Fibroblast of peridontal ligament (primary cell): ENCODE measurements around the gene PI16.
"Not testable (repeated sequence)": the region's sequence is repeated elsewhere in the genome, so short reads cannot be mapped to it uniquely, and the experiment has no call there.

Experiments
- DNase-seq: peaks from one replicate; pipeline ENCODE4 v3.0.0-alpha.2; 2010; ENCODE audit errors: extremely low read depth

The PI16 gene

DNA sequence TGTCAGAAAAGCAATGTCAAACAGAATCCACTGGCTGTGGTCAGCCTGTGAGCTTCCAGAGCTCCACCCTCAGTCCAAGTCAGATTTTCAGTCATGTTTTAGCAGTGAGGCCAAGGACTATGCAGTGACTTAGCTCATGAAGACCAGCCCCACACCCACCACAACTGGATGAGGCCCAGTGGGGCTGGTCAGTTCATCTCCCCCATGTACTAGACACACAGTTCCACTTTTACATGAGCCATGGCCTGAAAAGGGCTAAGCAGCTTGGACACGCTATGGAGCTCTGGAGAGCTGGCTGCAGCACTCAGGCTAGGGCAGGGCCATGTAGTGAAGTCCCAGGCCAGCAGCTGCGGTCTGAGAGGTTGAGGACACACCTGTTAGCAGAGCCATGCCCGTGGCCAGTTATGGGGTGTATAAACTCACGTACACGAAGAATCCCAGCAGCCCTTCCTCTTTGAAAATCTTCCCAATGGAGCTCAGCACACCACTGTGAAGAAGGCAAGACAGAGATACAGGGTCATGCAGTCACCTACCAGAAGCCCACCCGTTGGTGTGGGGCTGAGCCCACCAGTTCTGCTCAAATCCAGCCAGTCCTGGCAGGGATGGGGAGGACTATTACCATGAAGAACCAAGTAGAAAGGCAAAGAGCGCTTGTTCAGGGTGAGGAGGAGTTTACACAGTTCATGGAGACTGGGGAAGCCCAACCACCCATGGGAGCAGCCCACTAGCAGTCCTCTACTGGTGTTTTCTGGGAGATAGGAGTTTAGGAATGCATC, 20.9 kb downstream of the PI16 start:
- no peak for DNase-seq

DNA sequence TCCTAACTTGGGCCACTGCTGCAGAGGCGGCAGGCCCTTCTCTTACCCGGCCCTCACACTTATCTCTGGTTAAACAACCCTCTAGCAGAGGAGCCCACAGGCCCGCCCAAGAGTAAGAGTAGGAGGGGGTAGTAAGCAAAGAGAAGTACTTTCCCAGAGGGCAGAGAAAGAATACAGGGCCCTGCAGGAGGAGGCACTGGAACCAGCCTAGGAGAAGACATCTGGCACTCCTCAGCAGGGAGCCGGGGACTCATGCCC, 21.4 kb downstream of the PI16 start:
- no peak for DNase-seq

DNA sequence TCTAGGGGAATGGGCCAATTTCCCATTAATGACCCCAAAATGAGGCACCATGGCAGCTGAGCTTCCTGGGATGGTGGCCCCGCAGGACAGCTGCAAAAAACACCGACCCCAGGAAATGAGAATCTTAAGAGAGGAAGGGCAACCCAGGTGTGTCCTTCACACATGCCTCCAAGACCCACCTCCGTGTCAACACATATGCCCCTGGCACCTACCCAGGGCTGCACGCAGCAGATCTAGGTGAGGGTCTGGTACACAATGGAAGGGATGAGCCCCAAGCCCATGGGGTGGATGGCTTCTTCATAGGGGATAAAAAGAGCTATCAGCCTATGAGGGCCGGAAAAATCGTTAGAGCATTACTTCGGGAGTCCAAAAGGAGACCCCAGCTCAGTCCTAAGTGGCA, 22.0 kb downstream of the PI16 start:
- no peak for DNase-seq

DNA sequence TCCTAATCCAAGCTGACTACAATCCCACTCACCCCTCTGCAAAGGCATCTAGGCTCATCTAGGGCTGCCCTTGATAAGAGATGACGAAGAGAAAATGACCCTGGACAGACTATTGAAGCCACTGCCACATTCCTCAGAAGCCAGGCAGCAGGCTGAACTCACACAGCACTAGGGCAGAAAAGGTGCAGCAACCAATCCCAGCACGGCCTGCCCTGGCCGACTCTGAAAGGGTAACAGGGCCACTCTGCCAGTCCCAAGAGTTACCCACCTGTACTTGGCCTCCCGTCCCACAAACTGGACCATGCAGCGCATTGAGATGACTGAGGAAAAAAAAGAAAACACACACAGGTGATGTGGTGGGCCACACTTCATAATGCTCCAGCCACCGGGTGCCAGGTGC, 22.4 kb downstream of the PI16 start:
- DNase-seq: no peak

DNA sequence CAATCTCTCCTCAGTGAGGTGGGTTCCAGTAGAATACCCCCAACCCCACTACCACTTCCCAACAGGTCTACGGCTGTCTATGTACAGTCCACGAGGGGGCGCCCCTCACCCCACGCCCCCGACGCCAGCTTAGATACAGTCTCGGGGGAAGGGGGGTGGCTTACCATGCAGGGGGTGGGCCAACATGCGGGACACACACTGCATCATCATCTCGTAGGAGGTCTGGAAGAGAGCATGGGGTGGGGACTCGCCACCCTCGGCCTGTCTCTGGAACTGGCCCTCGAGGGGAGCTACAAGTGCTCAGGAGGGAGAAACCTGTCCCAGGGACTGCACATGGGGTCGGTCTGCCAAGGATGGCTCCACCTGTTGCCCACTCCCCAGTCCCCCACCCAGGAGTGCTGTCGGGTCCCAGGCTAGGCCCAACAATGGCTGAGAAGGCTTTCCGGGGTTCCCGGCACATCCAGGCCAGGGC, 23.0 kb downstream of the PI16 start:
- no peak for DNase-seq

DNA sequence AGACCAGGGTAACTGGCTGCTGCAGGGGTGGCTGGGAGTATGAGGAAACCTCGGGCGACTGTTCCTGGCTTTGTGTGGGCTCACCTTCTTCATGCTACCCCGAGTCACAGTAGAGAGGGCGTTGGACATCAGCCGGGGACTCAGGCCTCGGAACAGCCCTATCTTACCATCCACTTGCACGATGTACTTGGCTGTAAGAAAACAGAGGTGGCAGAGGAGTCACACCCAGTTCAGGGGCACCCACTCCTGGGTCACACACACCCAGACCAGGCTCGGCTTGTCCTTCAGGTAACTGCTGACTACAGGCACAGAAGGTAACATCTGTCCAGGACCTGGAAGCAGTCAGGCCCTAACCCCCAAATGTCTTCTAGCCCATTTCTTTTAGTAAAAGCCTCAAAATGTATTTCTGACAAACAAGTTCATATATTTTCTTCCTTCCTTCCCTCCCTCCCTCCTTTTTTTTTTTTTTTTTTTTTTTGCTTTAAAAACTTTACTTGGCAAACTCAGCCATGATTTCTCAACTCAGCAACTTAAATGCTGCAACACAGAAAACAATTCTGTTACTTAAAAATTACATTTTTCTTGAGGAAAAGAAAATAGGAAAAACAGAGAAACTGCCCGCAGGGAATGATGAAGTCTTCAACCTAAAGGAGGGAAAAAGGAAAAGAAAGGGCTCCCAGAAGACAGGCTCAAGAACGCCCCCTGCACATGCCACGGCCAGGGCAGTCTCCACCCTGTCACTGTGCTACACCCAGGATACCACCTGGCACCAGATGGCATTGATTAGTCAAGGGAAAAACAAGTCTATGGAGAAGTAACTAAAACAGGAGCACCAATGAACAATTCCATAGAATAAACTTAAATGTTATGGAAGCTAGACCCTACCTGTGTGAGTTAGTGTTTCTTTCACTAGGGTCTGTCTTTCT, 24.1 kb downstream of the PI16 start:
- DNase-seq: no peak

DNA sequence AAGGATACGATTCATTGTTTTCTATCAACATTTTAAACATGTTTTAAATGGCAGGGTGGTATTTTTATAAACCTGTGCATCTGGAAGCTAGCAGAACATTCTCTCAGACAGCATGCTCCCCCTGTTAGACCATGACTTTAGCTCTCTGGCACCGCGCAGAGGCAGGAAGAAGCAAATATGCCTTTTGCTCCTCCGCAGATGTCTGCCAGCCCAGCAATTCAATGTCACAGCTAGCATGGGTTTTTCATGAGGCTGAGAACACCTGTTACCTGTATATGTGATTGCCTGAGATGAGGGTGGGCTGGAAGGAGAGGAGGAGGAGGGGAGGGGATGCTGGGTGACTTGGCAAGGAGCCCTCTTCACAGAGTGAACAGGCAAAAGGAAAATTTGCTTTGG, 24.8 kb downstream of the PI16 start:
- DNase-seq: peak; percentile 73

DNA sequence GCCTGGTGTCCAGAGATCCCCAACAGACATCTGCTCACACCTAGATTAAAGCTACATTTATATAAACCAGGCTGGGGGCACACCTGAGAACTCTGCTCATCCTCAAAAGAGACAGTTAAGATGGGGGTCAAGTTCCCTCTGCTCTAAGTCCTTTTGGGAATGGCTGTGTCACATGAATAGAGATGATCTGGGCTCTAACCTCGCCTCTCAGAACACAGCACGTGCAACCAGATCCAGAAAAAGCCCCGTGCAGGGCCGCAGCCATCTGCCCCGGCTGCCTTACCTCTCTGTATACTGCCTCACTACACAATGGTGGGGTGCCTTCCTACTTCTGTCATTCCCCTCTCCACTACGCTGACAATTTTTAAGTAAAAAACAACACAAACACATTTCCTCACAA, 25.6 kb downstream of the PI16 start:
- DNase-seq: no peak

DNA sequence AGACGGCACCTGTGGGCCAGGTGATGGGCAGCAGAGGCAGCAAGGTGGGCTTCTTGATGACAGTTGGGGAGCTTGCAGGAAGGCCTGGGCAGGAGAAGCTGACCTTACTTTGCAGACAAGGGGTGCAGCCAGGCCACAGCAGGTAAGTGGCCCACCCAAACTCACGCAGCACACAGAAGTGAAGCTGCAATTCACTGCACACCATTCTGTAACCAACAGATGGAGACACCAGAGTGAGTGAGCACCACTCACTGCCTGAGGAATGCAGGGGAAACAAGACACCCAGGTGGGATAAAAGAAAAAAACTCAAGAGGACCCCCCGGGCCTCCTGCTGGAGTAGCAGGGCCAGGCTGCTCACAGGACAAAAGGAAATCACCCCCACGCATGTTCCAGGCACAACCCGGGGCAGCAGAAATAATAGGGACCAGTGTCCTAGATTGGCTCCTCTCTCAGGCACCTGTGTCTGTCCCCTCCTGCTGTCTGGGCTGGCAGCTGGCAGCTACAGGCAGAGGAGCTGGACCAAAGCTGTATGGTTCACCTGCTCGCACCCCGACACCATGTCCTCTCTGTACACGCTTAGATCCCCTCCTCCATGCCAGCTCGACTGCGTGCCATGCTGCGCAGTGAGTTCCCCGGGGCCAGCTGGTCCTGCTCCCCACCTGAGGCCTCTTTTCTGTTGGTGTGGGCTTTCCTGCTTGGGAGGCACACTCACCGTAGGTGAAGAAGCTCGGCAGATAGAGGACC, 26.5 kb downstream of the PI16 start:
- no peak for DNase-seq

DNA sequence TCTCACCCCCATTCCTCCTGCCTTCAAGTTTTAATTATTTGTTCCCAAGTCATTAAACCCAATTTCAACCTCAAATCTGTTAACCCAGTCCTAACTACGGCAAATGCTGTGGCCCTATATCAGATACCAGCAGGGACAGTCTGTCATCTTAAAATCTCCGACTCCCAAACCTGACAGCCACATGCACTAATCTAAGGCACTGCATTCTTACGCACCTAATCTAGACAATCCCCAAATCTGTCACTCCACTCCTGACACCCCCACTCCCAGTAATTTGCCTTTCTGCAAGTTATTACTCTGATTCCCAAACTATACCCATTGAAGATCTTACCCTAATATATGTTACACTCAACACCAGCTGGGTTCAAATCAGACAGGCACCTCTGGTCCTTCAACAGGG, 29.0 kb downstream of the PI16 start:
- DNase-seq: no peak

DNA sequence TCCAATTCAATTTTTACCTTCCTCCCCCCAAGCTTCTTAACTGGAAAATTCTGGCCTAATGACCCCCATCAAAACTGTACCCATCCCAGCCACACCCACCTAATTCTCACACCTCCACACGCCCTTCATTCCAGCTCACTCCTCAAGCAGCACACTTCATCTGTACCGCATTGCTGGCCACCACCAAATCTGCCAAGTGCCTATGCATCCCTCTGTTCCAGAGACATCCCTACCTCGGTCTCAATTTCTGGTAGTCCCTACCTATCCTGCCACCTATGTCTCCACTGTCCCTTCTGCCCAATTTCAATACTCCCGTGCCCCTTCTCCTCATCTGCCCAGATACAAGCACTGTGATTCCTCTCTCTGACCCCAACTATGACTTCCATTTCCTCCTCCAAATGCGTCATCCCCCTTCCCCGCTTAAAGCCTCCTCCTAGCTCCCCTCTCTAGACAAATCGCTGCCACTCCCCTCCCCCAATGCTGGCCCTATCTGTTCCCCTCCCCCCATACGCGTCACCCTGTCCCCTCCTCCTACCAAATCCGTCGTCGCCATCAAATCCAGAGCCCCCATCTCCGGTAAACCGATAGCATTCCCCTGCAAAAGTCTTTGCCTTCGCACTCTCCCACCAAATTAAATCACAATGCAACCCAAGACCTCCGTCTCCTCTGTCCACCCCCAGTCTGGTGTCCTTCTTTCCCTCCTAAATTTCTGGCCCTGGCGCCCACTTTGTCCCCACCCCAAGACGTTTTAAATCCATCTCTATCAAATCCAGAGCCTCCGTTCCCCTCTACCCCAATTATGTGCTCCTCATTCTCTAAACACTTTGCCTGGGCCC, 30.3 kb downstream of the PI16 start:
- peak; percentile 71 for DNase-seq

DNA sequence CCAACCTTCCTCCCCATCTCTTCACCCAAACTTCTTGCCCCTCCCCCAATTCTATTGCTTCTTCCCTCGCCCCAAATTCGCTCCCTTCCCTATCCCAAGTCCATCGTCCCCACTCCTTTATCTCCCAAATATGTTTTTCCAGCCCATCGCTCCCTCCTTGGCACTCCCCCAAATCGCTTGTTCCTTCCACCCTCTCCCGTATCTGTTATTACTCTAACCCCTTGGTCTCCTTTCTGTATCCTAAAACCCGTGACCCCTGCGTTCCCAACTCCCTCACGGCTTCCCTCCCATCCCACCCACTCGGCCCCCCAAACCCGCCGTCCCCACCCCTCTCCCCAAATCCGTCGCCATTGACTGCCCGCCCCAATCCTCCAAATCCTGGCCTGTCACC, 30.9 kb downstream of the PI16 start:
- no peak for DNase-seq

DNA sequence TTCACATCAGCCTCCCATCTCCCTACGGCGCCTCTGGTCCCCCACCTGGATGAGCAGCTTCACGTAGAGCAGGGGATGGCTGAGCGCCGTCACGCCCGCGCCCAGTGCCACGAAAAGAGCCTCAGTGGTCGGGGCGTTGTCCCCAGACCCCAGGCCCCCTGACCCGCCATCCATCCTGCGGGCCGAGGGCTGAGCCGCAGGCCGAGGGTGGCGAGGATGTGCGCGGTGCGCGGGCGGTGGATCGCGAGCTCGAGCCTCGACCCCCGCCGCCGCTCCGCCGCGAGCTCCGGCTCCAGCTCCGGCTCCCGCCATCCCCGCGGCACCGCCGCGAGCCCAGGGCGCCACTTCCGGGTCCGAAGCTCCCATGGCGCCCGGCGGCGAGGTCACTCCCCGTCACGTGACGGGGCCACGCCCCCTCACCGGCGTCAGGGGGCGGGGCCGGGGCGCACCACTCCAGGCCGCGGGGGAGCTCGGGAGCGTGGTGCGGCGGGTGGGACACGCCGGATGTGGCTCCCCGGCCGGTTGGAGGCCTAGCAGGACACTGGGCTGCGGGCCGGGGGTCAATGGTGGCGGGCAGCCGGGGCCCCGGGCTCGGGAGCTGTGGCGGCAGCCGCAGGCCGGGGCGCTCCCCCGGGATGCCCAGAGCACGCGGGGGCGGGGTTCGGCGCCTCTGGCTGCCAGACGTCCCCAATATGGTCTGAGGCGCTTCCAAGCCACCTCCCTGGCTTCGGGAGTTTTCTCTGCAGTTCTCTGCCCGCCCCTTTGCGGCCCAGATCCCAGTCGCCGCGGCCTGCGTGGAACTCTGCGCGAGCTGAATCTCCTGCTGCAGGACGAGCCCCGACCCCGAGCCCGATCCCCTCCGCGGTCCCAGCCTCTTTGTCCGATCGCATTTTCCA, 31.5 kb downstream of the PI16 start, which contains the start of gene MTCH1:
TSS of gene MTCH1 (minus strand) at position 389 of the 896 bp plus-strand sequence. CDS start at position 366, 23 bp downstream.
- DNase-seq: peak; percentile 85

DNA sequence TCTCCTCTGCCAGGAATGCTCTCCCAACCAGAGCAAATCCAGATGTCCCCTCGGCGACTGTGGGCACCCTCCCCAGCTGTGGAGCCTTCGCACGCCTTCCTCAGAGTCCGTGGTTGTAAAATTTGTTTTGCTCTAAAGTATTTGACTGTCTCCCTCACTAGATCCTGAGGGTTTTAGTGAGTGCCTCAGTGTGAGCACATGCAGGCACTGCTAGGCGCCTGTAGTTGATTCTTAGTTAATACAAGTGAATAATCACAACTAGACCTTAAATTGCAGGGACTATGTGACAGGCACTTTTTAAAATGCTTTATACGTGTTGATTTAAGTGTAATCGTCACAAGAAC, 32.1 kb downstream of the PI16 start:
- DNase-seq: no peak

DNA sequence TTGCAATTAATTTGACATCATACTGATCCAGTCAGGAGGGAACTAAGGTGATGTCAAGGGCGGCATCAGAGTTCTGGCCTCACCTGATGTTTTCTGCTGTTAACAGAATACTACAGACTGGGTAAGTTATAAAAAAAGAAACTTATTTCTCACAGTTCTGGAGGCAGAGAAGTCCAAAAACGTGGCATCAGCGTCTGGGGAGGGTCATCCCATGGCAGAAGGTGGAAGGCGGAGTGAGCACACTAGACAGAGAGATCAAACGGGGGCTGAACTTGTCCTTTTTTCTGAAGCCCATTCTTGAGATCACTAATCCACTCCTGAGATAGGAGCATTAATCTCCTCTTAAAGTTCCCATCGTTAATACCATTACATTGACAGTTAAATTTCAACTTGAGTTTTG, 34.7 kb downstream of the PI16 start:
- no peak for DNase-seq

DNA sequence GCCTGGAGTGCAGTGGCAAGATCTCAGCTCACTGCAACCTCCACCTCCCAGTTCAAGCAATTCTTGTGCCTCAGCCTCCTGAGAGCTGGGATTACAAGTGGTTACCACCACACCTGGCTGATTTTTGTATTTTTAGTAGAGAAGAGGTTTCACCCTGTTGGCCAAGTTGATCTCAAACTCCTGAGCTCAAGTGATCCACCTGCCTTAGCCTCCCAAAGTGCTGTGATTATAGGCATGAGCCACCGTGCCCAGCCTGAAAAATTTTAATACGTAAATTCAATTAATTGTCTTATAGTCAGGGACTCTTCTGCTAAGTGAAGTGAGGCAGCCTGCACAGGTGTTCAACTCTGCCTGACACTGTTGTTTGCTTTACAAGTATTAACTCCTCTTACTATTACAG, 35.9 kb downstream of the PI16 start:
- not testable (repeated sequence) for DNase-seq

DNA sequence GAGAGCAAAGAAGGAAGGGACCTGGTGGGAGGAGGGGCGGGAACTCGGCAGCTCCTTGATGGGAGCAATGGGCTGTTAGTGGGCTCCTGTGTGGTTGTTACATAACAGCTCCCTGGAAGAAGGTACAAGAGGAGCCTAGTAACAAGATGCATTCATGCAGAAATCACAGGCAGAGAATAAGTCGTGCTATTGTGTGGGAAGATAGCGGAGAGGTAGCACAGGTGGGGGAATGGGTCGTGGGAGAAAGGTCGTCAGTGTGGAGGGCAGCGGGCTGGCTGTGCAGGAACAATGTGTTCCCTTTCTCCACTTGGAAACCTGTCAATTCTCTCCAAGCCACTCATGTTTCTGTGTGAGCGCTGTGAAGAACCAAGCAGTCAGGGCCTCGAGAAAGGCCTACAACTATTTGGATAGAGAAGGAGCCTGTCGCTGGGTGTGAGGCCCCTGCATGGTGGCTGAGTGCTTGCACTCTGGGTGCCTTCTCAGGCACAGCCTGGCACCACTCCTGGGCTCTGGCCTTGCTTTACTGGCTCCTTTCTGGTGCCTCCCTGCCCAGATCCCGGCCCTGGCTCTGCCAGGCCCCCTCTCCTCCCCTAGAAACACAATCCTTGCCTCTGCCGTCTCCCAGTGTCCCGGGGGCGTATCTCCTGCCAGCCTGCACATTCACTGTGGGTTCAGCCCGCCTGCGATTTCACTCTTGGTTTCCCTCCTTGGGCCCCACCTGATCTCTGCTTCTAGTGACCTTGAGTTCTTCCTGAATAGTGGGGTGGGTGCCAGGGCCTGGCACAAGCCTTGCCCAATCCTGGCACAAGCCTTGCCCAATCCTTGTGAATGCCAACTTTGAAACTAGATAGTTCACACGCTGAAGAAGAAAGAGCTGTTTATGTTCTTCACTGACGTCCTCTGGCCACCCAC, 43.5 kb downstream of the PI16 start:
- no peak for DNase-seq

DNA sequence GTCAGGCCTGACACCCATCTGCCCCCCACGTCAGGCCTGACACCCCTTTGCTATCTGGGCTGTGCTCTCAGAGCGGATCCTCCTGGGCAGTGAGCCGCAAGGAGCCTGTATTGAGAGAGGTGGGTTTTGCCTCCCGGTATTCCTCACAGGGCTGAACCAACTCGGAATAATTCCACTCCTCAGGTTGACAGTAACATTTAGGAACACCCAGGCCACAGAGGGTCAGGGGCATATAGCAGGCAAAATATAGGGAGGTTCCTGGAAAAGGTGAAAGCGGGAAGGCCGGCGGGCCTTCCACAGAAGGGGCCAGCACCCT, 44.1 kb downstream of the PI16 start:
- DNase-seq: no peak

DNA sequence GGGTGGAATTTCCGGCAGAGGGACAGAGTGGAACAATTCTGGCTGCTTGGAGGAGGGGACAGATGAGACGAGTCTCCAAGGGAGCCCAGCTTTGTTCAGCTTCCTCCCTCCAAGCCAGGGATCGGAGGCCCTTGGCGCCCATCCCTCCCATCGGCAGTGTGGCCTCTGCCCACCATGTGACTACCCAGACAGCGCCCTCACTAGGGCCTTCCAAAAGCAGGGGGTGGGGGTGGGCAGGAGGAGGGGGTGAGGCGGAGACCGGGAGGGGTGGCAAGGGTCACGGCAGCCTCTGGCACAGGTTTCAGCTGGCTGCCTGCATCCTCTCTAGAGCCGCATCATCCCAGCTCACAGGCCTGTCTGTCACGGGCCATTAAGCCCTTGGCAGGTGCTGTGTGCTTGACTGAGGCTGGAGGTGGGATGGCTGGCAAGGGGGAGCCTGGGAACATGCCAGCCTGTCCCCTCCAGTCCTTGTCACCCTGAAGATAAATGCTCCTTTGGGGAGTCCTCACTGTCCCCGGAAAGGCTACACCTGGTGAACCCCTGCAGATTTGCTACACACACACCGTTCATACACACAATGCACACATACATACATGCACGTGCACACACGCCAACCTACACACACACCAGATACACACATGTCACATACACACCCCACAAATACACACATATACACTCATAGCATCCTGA, 44.7 kb downstream of the PI16 start:
- no peak for DNase-seq
